Hindlimb muscle (tissue), 1 donor: ENCODE measurements around the gene RNF144B. TPM values are rescaled to one million over a fixed set of nuclear protein-coding genes. Genes with fewer than 3 reads are reported as not detected.
A peak's percentile ranks its signal among the peaks of the same experiment; 100 is the strongest.

Experiments
- DNase-seq: peaks from one replicate; pipeline ENCODE4 v3.0.0-alpha.2; 2013
- polyA plus RNA-seq: library from polyadenylated mRNA; unstranded; fragments of 120-200 nt; gene quantifications from one replicate; pipeline ENCODE4 v1.2.1, GENCODE V29; 2013; ENCODE audit not compliant: insufficient read length

RNF144B gene
- polyA plus RNA-seq, 1 donor = 12.0 TPM

DNA sequence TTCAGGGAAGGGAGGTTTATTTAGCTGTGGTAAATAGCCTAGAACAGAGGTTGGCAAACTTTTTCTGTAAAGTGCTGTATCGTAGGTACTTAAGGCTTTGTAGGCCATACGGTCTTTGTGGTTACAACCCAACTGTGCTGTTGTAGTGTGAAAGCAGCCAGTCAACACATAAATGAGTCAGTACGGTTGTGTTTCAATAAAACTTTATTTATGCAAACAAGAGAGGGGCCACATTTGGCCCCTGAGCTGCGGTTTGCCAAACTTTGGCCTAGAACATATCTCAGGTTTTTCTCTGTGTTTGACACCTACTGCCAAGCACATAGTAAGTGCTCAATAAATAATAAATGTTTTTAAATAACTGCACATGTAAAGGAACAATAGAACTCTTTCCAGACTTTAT is 102.2 kb downstream of the RNF144B start:
- DNase-seq = no peak

DNA sequence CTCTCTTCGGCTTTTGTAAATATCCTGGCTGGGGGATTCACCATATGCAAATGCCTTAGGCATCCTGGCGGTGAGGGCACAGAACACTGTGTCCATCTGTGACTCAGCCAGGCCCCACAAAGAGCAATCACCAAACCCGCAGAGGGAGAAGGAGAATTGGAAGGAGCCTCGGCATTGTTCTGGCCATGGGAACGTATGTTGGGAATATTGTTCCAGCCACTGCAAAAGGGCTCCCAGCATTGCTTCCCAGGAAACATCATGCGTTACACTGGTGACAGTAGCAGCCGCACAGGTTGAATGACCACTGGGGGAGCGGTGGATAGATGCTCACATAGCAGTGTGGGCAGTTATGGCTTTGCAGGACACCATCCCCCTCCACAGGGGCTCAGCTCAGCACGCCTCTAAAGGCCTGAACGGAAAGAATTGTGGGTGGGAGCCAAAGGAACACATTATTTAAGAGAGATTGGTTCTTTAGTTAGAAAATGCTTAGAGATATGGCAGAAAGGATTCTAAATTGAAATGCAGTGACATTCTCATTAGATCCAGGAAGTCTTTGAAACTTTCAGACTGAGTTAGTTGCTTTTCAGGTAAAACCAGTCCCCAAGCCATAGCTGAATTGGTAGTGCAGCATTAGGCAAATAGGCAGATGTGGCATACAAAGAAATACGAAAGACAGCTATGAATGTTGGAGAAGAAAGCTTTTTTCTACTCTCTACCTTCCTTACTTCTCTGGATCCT is 104.3 kb downstream of the RNF144B start:
- no peak for DNase-seq

GRCh38 chr6:18492972-18493371 is 105.8 kb downstream of the RNF144B start:
- DNase-seq = no peak

GRCh38 chr6:18493382-18493891 is 106.3 kb downstream of the RNF144B start:
- DNase-seq = no peak

GRCh38 chr6:18493925-18494324 is 106.8 kb downstream of the RNF144B start:
- DNase-seq = no peak

DNA sequence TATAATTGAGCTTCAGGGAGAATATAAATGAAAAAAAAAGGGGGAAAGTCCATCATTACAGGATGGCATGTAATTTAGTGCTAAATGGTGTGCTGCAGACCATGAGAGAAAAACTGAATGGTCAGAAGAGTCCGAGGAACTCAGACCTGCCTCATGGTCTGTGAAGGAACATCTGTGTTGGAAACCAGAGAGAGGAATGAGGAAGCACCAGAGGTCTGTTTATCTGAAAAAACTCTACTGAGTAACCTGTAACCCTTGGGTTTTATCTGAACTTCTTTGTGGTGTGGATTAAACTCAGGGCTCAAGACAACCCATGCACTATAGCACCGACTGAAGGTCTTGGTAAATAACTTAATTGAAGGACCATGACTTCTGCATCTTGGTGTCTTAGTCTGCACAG is 108.1 kb downstream of the RNF144B start:
- no peak for DNase-seq

DNA sequence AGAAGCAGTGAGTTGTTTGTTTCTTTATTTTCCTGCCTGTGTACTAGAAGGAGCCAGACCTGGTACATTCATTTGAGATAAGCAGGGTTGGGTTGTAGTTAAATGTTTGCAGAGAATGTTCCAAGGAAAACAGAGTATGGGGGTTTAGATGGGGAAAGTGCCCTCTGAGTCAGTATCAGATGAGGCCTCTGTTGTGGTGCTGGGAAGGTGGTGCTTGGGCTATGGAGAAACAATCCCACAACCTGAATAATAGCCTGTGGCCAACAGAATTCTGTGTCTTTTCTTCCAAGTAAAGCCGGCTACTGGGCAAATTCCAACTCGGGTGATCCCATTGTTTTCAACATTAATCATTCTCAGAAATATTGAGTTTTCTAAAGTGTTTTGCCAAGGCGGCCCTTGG is 109.3 kb downstream of the RNF144B start:
- no peak for DNase-seq

DNA sequence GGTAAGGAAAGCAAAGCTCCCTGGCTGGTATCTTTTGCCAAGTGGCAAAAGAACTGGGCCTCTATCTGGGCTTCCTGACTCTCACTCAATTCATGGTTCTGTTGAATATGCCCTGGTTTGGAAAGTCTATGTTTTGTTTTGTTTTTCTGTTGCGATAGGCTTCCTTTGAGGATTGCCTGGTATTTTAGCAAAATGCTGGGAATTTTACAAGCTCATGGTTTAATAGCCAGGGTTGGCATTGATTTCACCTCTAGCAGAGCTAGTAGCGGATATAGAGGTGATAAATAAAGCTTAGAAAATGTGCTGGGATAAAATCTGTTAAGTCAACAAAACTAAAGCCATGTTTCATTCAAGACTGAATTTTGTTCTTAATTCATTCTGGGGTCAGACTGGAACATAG is 109.9 kb downstream of the RNF144B start:
- DNase-seq = no peak

GRCh38 chr6:18498408-18498807 is 111.3 kb downstream of the RNF144B start:
- no peak for DNase-seq

DNA sequence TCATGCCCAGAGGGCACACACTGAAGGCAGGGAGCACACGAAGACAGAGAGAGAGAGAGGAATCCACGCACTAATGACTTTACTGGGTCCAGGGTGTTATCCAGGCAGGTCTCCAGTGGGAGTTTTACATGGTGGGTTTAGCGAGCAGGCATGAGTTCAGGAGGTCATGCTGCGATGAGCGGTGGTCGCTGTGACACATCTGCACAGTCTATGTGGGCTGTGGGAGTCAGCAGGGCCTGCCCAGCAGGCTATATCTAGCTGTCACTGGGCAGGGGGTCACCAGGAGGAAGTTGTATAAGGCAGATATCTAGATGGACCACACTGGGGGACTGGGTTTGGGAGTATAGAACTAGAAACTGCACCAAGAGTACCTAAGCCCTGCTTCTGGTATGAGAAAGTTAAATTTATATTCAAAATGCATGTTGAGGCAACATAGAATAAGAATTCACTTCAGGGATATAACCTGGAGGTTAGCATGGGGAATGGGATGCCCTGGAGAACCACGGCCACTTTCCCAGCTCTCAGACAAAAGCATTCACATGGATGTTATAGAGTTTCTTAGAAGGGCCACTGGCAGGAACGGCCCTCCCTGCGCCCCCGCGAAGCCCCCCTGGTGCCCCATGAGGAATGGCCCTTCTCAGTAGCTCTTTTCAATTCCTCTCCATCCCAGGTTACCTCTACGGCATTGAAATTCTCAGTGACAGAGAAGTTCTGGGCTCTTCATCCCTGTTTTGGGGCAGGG is 113.9 kb downstream of the RNF144B start:
- no peak for DNase-seq

DNA sequence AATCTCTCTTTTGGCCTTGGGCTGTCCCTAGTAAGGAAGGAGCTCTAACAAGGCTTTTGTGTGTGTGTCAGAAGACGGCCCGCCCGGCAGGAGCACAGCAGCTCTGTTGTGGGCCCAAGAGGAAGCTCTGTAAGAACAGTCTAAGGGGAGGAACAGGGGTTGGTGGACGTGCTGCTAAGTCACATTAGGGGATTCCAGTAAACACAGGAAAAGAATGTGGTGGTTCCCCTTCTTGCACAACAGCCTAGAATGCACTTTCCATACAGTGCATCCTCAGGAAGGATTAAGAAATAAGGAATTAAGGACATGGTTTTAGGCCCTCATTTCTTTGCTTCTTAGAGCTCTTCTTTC is 114.5 kb downstream of the RNF144B start:
- DNase-seq = peak; percentile 17

- DNase-seq = peak; percentile 6
Measured at GRCh38 chr6:18503206-18503592, 116.0 kb downstream of the RNF144B start.

DNA sequence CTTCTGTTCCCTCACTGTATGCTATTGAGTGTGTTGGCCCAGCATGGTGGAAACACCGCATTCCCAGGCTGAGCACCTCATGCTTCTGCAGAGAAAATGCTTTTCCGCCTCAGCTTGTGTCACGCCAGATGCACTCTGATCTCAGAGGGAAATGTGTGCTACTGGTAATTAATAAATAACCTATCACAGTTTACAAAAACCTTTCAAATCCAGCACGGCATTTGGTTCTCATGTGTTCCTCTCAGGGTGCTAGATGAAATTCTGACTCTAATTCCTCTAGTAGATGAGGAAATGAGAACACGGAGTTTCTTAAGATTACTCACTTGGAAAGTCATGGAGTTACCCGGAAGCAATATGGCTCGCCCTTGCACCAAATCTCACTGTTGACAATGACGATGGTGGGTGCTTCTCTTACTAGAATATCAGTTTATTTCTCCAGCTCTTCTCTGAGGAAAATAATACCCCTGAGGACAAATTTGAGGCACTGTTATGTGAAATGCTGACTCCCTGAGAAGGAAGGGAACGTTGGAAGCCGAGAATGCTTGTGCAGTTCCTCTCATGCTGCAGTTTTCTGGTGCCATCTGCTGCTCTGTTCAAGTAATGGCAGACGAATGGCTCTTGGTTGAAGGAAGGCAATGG is 116.6 kb downstream of the RNF144B start:
- DNase-seq = peak; percentile 67

DNA sequence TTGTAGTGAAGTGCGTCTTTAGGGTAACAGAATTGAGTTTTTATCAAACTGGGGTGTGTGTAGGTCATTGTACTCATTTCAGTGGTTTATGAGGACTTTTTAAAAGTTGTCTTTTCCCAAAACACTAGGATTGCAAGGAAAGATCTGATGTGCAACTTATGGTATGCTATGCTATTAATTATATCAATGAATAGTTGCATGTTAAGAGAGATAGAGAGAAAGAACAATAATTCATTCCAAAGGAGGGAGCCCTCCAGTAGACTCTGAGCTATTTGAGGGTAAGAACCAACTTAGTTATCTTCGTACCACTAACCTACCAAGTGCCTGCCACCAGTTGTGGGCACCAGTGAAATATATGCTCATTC is 117.1 kb downstream of the RNF144B start:
- no peak for DNase-seq

- DNase-seq = no peak
Measured at GRCh38 chr6:18506382-18507017, 119.3 kb downstream of the RNF144B start.

- DNase-seq = no peak
Measured at GRCh38 chr6:18507018-18507415, 119.9 kb downstream of the RNF144B start.

GRCh38 chr6:18507561-18507960 is 120.4 kb downstream of the RNF144B start:
- DNase-seq = no peak

- no peak for DNase-seq
Measured at GRCh38 chr6:18509871-18510643, 122.9 kb downstream of the RNF144B start.

GRCh38 chr6:18510644-18511033 is 123.5 kb downstream of the RNF144B start:
- no peak for DNase-seq

GRCh38 chr6:18511211-18511610 is 124.1 kb downstream of the RNF144B start:
- DNase-seq = no peak

- no peak for DNase-seq
Measured at GRCh38 chr6:18513253-18513798, 126.2 kb downstream of the RNF144B start.

- DNase-seq = no peak
Measured at GRCh38 chr6:18514180-18514579, 127.0 kb downstream of the RNF144B start.
